HepG2 (cell line): ENCODE measurements around the gene MTR. TPM values are rescaled to one million over a fixed set of nuclear protein-coding genes. Genes with fewer than 3 reads are reported as not detected.
A peak's percentile ranks its signal among the peaks of the same experiment; 100 is the strongest.

Experiments used
- ATM ChIP-seq: fragments of 450-650 bp; IDR thresholded peaks from 2 replicates; pipeline ENCODE4 v1.7.1; 2017; ENCODE audit warnings: mild to moderate bottlenecking, borderline replicate concordance
- BCL6 ChIP-seq: IDR thresholded peaks from 2 replicates; pipeline ENCODE4 v1.6.1; 2016; ENCODE audit warnings: missing genetic modification reagents, missing compliant biosample characterization
- CCDC6 ChIP-seq: sonication (generic); formaldehyde crosslinking; IDR thresholded peaks from 2 replicates; pipeline ENCODE4 v1.8.1; 2022; ENCODE audit warnings: mild to moderate bottlenecking, missing genetic modification reagents, moderate library complexity
- DZIP1 ChIP-seq: sonication (generic); formaldehyde crosslinking; IDR thresholded peaks from 2 replicates; pipeline ENCODE4 v1.5.0; 2020; ENCODE audit warnings: mild to moderate bottlenecking, missing genetic modification reagents
- EP300 ChIP-seq, 3 experiments: sonication (generic) in 1 of 3; formaldehyde crosslinking in 1 of 3; IDR thresholded peaks; 2 replicates each; pipeline versions ENCODE4 v1.5.1 to v1.6.1; 2011 to 2020; ENCODE audit warnings: low read depth in 2 of 3, low read length in 2 of 3, borderline replicate concordance in 1 of 3, improper control_type of control experiment in 1 of 3, mild to moderate bottlenecking in 1 of 3, missing genetic modification reagents in 1 of 3, moderate library complexity in 1 of 3
- FOSL2 ChIP-seq: sonication (generic); formaldehyde crosslinking; IDR thresholded peaks from 2 replicates; pipeline ENCODE4 v1.4.0; 2020; ENCODE audit warnings: missing genetic modification reagents
- GABPB1 ChIP-seq: IDR thresholded peaks from 2 replicates; pipeline ENCODE4 v1.6.1; 2016; ENCODE audit warnings: mild to moderate bottlenecking, missing genetic modification reagents, moderate library complexity, missing compliant biosample characterization
- HHEX ChIP-seq: IDR thresholded peaks from 2 replicates; pipeline ENCODE4 v1.6.1; 2016; ENCODE audit warnings: control low read depth
- PLSCR1 ChIP-seq: sonication (generic); formaldehyde crosslinking; IDR thresholded peaks from 2 replicates; pipeline ENCODE4 v1.5.0; 2020; ENCODE audit warnings: missing genetic modification reagents, mild to moderate bottlenecking, borderline replicate concordance
- RBAK ChIP-seq: sonication (generic); formaldehyde crosslinking; IDR thresholded peaks from 2 replicates; pipeline ENCODE4 v1.5.1; 2020; ENCODE audit warnings: mild to moderate bottlenecking, missing genetic modification reagents
- RFXAP ChIP-seq: sonication (generic); formaldehyde crosslinking; IDR thresholded peaks from 2 replicates; pipeline ENCODE4 v1.4.0; 2020; ENCODE audit warnings: missing genetic modification reagents, borderline replicate concordance
- SOX13 ChIP-seq, 3 experiments: fragments of 450-650 bp in 1 of 3; sonication (generic) in 1 of 3; formaldehyde crosslinking in 1 of 3; IDR thresholded peaks in 2 of 3; conservative IDR thresholded peaks in 1 of 3; 2 replicates each; pipeline versions ENCODE4 v1.5.0 to v1.6.1; 2016 to 2020; ENCODE audit warnings: antibody characterized with exemption in 1 of 3, mild to moderate bottlenecking in 1 of 3, missing compliant biosample characterization in 1 of 3, missing genetic modification reagents in 1 of 3, moderate library complexity in 1 of 3
- SOX5 ChIP-seq: IDR thresholded peaks from 2 replicates; pipeline ENCODE4 v1.6.1; 2016; ENCODE audit warnings: borderline replicate concordance
- TFDP1 ChIP-seq: IDR thresholded peaks from 2 replicates; pipeline ENCODE4 v1.6.1; 2016; ENCODE audit warnings: missing compliant biosample characterization, missing genetic modification reagents, borderline replicate concordance
- TFDP2 ChIP-seq: sonication (generic); formaldehyde crosslinking; IDR thresholded peaks from 2 replicates; pipeline ENCODE4 v1.4.0; 2020; ENCODE audit warnings: missing genetic modification reagents
- TFE3 ChIP-seq: IDR thresholded peaks from 2 replicates; pipeline ENCODE4 v1.6.1; 2016
- ZFP36 ChIP-seq: fragments of 150-350 bp; IDR thresholded peaks from 2 replicates; pipeline ENCODE4 v1.6.1; 2018; ENCODE audit warnings: borderline replicate concordance, low read length, low read depth; ENCODE audit not compliant: partially characterized antibody
- ZNF256 ChIP-seq: sonication (generic); formaldehyde crosslinking; conservative IDR thresholded peaks from 2 replicates; pipeline ENCODE4 v1.4.0; 2020; ENCODE audit warnings: missing genetic modification reagents
- ZNF83 ChIP-seq: sonication (generic); formaldehyde crosslinking; IDR thresholded peaks from 2 replicates; pipeline ENCODE4 v1.4.0; 2020; ENCODE audit warnings: missing genetic modification reagents, mild to moderate bottlenecking, borderline replicate concordance
- polyA plus RNA-seq, 8 experiments: library from polyadenylated mRNA; depleted of rRNA in 3 of 8; stranded (reverse) in 7 of 8; unstranded in 1 of 8; fragments of >200 nt; fragmentation: Illumina TruSeq in 4 of 8; extraction: Trizol in 4 of 8; gene quantifications; 2 replicates each; pipeline versions ENCODE4 v1.2.1 to v1.2.3, GENCODE V29; 2011 to 2016; ENCODE audit warnings: low read depth in 4 of 8, missing spikeins in 1 of 8, mixed read lengths in 1 of 8; ENCODE audit not compliant: insufficient read depth in 1 of 8
- total RNA-seq, 5 experiments: library from RNA; depleted of rRNA; stranded (reverse); fragments of >200 nt; fragmentation: Illumina TruSeq; extraction: Trizol; gene quantifications; 2 replicates each; pipeline ENCODE4 v1.2.3, GENCODE V29; 2016; ENCODE audit warnings: low read depth in 1 of 5

MTR gene
- total and polyA plus RNA-seq, 2 of the 13 experiments (the other 11 are each of a cell fraction or from before 2014, with no cell fraction given), result 16.3 to 36.1 TPM

GRCh38 chr1:236920286-236920894 is 125.3 kb downstream of the MTR start (continued):
- no peak for TF ChIP-seq GABPB1 (CRISPR knock-in tag)
- TF ChIP-seq TFDP1 (CRISPR knock-in tag), result peak; percentile 17; the same call in 1 of the 2 replicates
- TF ChIP-seq RBAK (CRISPR knock-in tag), result no peak
- peak; percentile 55; the same call in 1 of the 2 replicates for TF ChIP-seq TFE3 (CRISPR knock-in tag)
- TF ChIP-seq SOX13 (IDR thresholded peaks at IDR 0.05), result no peak
- peak in 1 of 2 experiments; percentile 18; a peak in 1 of 4 replicates for TF ChIP-seq SOX13 (CRISPR knock-in tag; conservative IDR thresholded peaks at IDR 0.05 in 1 of 2, IDR thresholded peaks at IDR 0.05 in 1 of 2)
- TF ChIP-seq FOSL2 (CRISPR knock-in tag), result no peak
- no peak for TF ChIP-seq DZIP1 (CRISPR knock-in tag)
- no peak for TF ChIP-seq ZNF83 (CRISPR knock-in tag)
- TF ChIP-seq HHEX (CRISPR knock-in tag), result no peak
- TF ChIP-seq CCDC6 (CRISPR knock-in tag), result no peak
- TF ChIP-seq ZNF256 (CRISPR knock-in tag), result no peak
- TF ChIP-seq ZFP36, result no peak
- TF ChIP-seq TFDP2, result no peak
- TF ChIP-seq EP300 (IDR thresholded peaks at IDR 0.05; ENCODE audit: low read depth in 2 of 2, low read length in 2 of 2), result 0 out of 4 replicates have a peak, but pooled peaks of 1 of the 2 experiments have one; percentile 8
- TF ChIP-seq EP300 (CRISPR knock-in tag; IDR thresholded peaks at IDR 0.05; ENCODE audit: borderline replicate concordance), result no peak
- peak; percentile 96 for TF ChIP-seq BCL6
- no peak for TF ChIP-seq RFXAP (CRISPR knock-in tag)
- no peak for TF ChIP-seq ATM
- no peak for TF ChIP-seq PLSCR1 (CRISPR knock-in tag)
- peak; percentile 29; the same call in 1 of the 2 replicates for TF ChIP-seq SOX5 (CRISPR knock-in tag)
